Small intestine (tissue), 7 donors: ENCODE data around the gene PFKFB3. TPM values are rescaled to one million over a fixed set of nuclear protein-coding genes. Genes with fewer than 3 reads are reported as not detected.
"Not testable (repeated sequence)": the region's sequence is repeated elsewhere in the genome, so short reads cannot be mapped to it uniquely, and the experiment has no call there.

ENCODE experiments used
- DNase-seq, 2 donors: peaks; one replicate each; pipeline versions ENCODE4 v3.0.0 to v3.0.0-alpha.2; 2013
- FAIRE-seq: peaks from 2 replicates; lab custom pipeline; 2012; peaks lifted over from hg19 to GRCh38; lab: Jason Lieb, UNC
- H3K27ac ChIP-seq, 3 donors: one replicate each; pipeline ENCODE4 v1.5.1; 2013; ENCODE audit warnings: low read length in 2 of 3, mild to moderate bottlenecking in 2 of 3, control low read depth in 1 of 3, inconsistent platforms in 1 of 3, low read depth in 1 of 3, moderate library complexity in 1 of 3
- H3K27me3 ChIP-seq, 3 donors: one replicate each; pipeline ENCODE4 v1.6.1; 2013; ENCODE audit warnings: low read length in 3 of 3, inconsistent platforms in 1 of 3; ENCODE audit not compliant: control insufficient read depth in 3 of 3, insufficient read depth in 3 of 3
- H3K36me3 ChIP-seq, 3 donors: one replicate each; pipeline ENCODE4 v1.6.1; 2013; ENCODE audit warnings: low read length in 3 of 3, inconsistent platforms in 1 of 3, low read depth in 1 of 3, mild to moderate bottlenecking in 1 of 3, moderate library complexity in 1 of 3; ENCODE audit not compliant: control insufficient read depth in 3 of 3, insufficient read depth in 2 of 3
- H3K4me1 ChIP-seq, 3 donors: one replicate each; pipeline ENCODE4 v1.6.1; 2013; ENCODE audit warnings: low read length in 2 of 3, inconsistent platforms in 1 of 3, low read depth in 1 of 3, mild to moderate bottlenecking in 1 of 3, moderate library complexity in 1 of 3; ENCODE audit not compliant: control insufficient read depth in 3 of 3, insufficient read depth in 2 of 3
- H3K4me3 ChIP-seq, 3 donors: one replicate each; pipeline ENCODE4 v1.5.1; 2013; ENCODE audit warnings: low read length in 3 of 3, control low read depth in 1 of 3, inconsistent platforms in 1 of 3, low read depth in 1 of 3, mild to moderate bottlenecking in 1 of 3, moderate library complexity in 1 of 3
- H3K9me3 ChIP-seq, 2 donors: one replicate each; pipeline ENCODE4 v1.6.1; 2013; ENCODE audit warnings: low read depth in 1 of 2, low read length in 1 of 2; ENCODE audit not compliant: control insufficient read depth in 2 of 2, insufficient read depth in 1 of 2
- WGBS, 3 donors: extraction: QIAGEN DNeasy Blood & Tissue Kit; methylation state at CpG; one replicate each; pipeline ENCODE4 v1.1.7; 2013; 5-methylcytosine and 5-hydroxymethylcytosine counted together
- polyA plus RNA-seq, 4 donors: library from polyadenylated mRNA; stranded (reverse) in 3 of 4; unstranded in 1 of 4; fragments of 200-250 nt in 3 of 4; fragments of 120-200 nt in 1 of 4; gene quantifications; one replicate each; pipeline versions ENCODE4 v1.2.1 to v1.2.3, GENCODE V29; 2013
- donor health status: healthy with polysubstance abuse.
- donor health status: control.
- donor health status: control.
- donor health status: Bipolar disorder and iron deficiency.
- donor health status: healthy.

PFKFB3 gene
- polyA plus RNA-seq, 4 donors: 5.5 to 28.4 (median 13.5) TPM

GRCh38 chr10:6280291-6280690 lies 77.6 kb downstream of the PFKFB3 start:
- DNase-seq: no peak
- Histone ChIP-seq H3K9me3 (peaks cover 0 to 4% of the 10 kb centered on the region in 2 donors), H3K4me1 (peaks cover 0 to 26% (median 4%) of the 10 kb centered on the region in 3 donors), H3K27me3 (no peaks in the 10 kb centered on the region), H3K4me3 (no peak overlapping the region), H3K36me3 (no peaks in the 10 kb centered on the region), H3K27ac (peak overlapping the region in 1 of 3 donors; percentile 40)
- FAIRE-seq: no peak
- 69 to 82% (median 80%) methylated on average over 8 of the region's 8 CpGs for WGBS, 3 donors

DNA sequence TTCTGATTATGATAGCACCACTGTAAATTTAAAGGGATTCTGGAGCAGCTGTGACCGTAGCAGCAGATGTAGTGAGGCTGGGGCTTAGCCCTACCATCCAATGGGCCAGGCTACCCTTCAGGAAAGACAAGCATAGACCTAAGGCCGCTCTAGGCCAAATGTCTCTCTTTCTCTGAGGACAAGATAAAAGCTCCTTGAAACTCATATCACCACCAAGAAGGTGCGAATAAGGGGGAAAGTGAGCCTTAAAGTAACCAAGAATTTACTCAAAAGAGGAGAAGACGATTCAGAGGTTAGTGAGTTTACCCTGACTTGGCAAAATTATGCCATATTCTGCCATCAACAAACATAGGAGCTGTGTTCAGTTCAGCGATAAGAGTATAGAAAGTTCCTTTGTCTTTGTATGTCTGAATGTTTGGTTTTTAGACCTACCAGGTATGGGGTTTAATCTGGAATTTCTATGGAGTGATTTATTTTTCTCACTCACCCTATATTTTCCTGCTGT lies 79.8 kb downstream of the PFKFB3 start:
- Histone ChIP-seq H3K27ac (no peak overlapping the region), H3K27me3 (no peaks in the 10 kb centered on the region), H3K9me3 (peaks cover 0 to under 1% of the 10 kb centered on the region in 2 donors), H3K4me1 (peaks cover 0 to 22% (median 0%) of the 10 kb centered on the region in 3 donors), H3K4me3 (no peak overlapping the region), H3K36me3 (no peaks in the 10 kb centered on the region)
- WGBS, 3 donors: 90 to 94% (median 93%) methylated on average over 5 of the region's 5 CpGs
- FAIRE-seq (no peak), DNase-seq (no peak)

DNA sequence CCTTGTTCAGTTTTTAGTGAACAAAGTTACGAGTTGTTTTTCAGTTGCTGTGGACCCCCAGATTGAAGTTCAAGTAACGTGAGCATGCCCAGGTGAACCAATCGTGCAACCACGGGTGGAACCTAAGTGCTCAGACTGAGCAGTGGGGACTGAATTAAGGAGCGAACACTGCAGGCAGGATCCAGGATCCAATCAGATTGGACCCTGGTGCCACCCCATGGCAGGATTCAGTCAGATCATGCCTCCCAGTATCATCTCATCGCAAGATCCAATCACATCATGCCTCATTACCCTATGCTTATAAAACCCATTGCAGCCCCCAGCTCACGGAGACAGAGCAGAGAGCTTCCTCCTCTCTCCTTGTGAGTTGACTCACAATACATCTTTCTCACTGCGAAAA lies 80.9 kb downstream of the PFKFB3 start:
- Histone ChIP-seq H3K27ac (no peak overlapping the region), H3K36me3 (no peaks in the 10 kb centered on the region), H3K9me3 (no peaks in the 10 kb centered on the region), H3K27me3 (no peaks in the 10 kb centered on the region), H3K4me1 (peaks cover 0 to 20% (median 0%) of the 10 kb centered on the region in 3 donors), H3K4me3 (no peak overlapping the region)
- DNase-seq (no peak), FAIRE-seq (no peak)
- 89 to 97% (median 94%) methylated on average over 8 of the region's 8 CpGs for WGBS, 3 donors

GRCh38 chr10:6290621-6291020 lies 87.9 kb downstream of the PFKFB3 start:
- not testable (repeated sequence) for H3K27ac ChIP-seq, DNase-seq, H3K36me3 ChIP-seq, H3K27me3 ChIP-seq, FAIRE-seq, H3K4me1 ChIP-seq, H3K4me3 ChIP-seq, H3K9me3 ChIP-seq
- WGBS, 3 donors: 89 to 98% (median 96%) methylated on average over 3 of the region's 3 CpGs

DNA sequence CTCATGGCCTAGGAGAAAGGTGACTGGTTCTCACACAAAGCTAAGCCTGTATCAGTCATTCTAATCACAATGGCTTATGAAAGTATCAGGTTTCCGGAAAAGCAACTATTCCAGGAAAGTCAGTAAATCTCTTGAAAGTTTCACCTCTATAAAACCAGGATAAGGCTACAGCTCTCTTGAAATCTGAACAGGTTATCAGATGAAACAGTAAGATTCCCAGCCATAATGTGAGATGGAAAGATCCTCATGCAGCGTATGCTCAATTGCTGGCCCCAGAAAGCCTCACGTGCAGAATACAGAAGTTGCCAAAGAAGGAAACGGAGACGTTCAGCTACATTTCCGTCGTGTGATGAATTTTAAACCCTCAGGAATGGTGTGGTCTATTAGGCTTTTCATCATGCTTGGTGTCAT lies 90.0 kb downstream of the PFKFB3 start:
- WGBS, 3 donors: 73 to 85% (median 84%) methylated on average over 7 of the region's 7 CpGs
- H3K27ac ChIP-seq: no peak overlapping the region

GRCh38 chr10:6296425-6296824 lies 93.7 kb downstream of the PFKFB3 start:
- FAIRE-seq, H3K27ac ChIP-seq: not testable (repeated sequence)
- WGBS, 3 donors: 71 to 94% (median 93%) methylated on average over 4 of the region's 4 CpGs

More for the DNA sequence above, 90.0 kb downstream of the PFKFB3 start:
- no peaks in the 10 kb centered on the region for H3K36me3 ChIP-seq
- DNase-seq: no peak
- no peak for FAIRE-seq
- no peaks in the 10 kb centered on the region for H3K27me3 ChIP-seq
- peaks cover 8 to 10% (median 8%) of the 10 kb centered on the region in 3 donors for H3K4me1 ChIP-seq
- H3K4me3 ChIP-seq: no peak overlapping the region
- H3K9me3 ChIP-seq: peaks cover 0 to 8% of the 10 kb centered on the region in 2 donors

GRCh38 chr10:6296828-6297251 lies 94.1 kb downstream of the PFKFB3 start:
- 43 to 54% (median 54%) methylated on average over 3 of the region's 3 CpGs for WGBS, 3 donors
- no peak for FAIRE-seq
- peaks cover 0 to 12% of the 10 kb centered on the region in 2 donors for H3K9me3 ChIP-seq
- H3K27me3 ChIP-seq: no peaks in the 10 kb centered on the region
- H3K36me3 ChIP-seq: no peaks in the 10 kb centered on the region
- H3K4me3 ChIP-seq: no peak overlapping the region
- peaks cover 16 to 44% (median 18%) of the 10 kb centered on the region in 3 donors for H3K4me1 ChIP-seq
- peak in 1 of 2 donors; percentile 47 for DNase-seq
- H3K27ac ChIP-seq: peak overlapping the region in 2 of 3 donors; percentile 61 to 91

More at GRCh38 chr10:6296425-6296824, 93.7 kb downstream of the PFKFB3 start:
- H3K36me3 ChIP-seq, H3K27me3 ChIP-seq, DNase-seq, H3K4me3 ChIP-seq: not testable (repeated sequence)
- Histone ChIP-seq H3K4me1 (peaks cover 16 to 41% (median 18%) of the 10 kb centered on the region in 3 donors), H3K9me3 (peaks cover 0 to 12% of the 10 kb centered on the region in 2 donors)

DNA sequence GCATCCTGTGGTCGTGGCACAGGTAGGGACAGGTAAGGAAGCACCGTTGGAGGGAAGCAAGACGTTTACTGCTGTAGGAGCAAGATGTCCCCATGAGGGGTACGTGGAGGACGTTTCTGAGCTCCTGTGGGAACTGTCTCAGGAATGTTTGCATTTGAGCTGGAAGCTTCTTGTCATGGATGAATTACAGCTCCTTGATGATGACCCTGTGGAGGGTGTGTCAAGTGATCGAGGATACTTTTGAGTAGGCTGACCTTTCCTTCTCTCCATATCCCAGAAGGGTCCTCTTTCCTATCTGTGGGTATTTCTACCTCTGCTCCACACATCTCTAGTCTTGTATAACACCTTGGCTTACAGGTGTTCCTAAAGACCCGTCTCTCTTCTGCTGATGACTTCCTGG lies 94.8 kb downstream of the PFKFB3 start:
- DNase-seq (no peak), FAIRE-seq (no peak)
- no peaks in the 10 kb centered on the region for H3K27me3 ChIP-seq
- no peaks in the 10 kb centered on the region for H3K36me3 ChIP-seq
- no peak overlapping the region for H3K4me3 ChIP-seq
- peaks cover 16 to 47% (median 18%) of the 10 kb centered on the region in 3 donors for H3K4me1 ChIP-seq
- H3K9me3 ChIP-seq: peaks cover 0 to 12% of the 10 kb centered on the region in 2 donors
- 64 to 74% (median 71%) methylated on average over 7 of the region's 7 CpGs for WGBS, 3 donors
- H3K27ac ChIP-seq: peak overlapping the region in 2 of 3 donors; percentile 61 to 91
